ENCODE results near the gene RBM47. TPM values are rescaled to one million over a fixed set of nuclear protein-coding genes. Genes with fewer than 3 reads are reported as not detected.

RBM47 gene
- total and polyA plus RNA-seq, 2 experiments from 2014 or later = 35.6 to 139 TPM

DNA sequence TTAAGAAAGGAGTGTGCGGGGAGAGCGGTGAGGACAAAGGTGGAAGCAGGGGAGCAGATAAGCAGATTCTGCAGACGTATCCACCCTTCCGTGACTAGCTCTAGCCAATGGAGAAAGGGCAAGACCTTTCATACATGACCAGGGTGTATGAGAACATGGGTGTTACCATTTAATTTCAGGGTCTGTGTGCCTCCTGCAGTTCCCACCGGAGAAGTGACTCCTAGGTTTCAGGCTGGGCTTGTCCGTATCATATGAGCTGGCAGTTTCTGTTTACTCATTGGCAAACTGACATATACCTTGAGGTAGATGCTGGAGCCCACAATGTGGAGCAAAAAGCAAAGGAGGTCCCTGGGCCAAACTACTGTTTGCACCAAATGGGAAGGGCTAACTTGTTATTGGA, 6.8 kb downstream of the RBM47 start (continued):
- TF ChIP-seq, protein P1, sequence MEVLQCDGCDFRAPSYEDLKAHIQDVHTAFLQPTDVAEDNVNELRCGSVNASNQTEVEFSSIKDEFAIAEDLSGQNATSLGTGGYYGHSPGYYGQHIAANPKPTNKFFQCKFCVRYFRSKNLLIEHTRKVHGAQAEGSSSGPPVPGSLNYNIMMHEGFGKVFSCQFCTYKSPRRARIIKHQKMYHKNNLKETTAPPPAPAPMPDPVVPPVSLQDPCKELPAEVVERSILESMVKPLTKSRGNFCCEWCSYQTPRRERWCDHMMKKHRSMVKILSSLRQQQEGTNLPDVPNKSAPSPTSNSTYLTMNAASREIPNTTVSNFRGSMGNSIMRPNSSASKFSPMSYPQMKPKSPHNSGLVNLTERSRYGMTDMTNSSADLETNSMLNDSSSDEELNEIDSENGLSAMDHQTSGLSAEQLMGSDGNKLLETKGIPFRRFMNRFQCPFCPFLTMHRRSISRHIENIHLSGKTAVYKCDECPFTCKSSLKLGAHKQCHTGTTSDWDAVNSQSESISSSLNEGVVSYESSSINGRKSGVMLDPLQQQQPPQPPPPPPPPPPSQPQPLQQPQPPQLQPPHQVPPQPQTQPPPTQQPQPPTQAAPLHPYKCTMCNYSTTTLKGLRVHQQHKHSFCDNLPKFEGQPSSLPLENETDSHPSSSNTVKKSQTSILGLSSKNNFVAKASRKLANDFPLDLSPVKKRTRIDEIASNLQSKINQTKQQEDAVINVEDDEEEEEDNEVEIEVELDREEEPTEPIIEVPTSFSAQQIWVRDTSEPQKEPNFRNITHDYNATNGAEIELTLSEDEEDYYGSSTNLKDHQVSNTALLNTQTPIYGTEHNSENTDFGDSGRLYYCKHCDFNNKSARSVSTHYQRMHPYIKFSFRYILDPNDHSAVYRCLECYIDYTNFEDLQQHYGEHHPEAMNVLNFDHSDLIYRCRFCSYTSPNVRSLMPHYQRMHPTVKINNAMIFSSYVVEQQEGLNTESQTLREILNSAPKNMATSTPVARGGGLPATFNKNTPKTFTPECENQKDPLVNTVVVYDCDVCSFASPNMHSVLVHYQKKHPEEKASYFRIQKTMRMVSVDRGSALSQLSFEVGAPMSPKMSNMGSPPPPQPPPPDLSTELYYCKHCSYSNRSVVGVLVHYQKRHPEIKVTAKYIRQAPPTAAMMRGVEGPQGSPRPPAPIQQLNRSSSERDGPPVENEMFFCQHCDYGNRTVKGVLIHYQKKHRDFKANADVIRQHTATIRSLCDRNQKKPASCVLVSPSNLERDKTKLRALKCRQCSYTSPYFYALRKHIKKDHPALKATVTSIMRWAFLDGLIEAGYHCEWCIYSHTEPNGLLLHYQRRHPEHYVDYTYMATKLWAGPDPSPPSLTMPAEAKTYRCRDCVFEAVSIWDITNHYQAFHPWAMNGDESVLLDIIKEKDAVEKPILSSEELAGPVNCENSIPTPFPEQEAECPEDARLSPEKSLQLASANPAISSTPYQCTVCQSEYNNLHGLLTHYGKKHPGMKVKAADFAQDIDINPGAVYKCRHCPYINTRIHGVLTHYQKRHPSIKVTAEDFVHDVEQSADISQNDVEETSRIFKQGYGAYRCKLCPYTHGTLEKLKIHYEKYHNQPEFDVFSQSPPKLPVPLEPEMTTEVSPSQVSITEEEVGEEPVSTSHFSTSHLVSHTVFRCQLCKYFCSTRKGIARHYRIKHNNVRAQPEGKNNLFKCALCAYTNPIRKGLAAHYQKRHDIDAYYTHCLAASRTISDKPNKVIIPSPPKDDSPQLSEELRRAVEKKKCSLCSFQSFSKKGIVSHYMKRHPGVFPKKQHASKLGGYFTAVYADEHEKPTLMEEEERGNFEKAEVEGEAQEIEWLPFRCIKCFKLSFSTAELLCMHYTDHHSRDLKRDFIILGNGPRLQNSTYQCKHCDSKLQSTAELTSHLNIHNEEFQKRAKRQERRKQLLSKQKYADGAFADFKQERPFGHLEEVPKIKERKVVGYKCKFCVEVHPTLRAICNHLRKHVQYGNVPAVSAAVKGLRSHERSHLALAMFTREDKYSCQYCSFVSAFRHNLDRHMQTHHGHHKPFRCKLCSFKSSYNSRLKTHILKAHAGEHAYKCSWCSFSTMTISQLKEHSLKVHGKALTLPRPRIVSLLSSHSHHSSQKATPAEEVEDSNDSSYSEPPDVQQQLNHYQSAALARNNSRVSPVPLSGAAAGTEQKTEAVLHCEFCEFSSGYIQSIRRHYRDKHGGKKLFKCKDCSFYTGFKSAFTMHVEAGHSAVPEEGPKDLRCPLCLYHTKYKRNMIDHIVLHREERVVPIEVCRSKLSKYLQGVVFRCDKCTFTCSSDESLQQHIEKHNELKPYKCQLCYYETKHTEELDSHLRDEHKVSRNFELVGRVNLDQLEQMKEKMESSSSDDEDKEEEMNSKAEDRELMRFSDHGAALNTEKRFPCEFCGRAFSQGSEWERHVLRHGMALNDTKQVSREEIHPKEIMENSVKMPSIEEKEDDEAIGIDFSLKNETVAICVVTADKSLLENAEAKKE (CRISPR knock-in tag; IDR thresholded peaks at IDR 0.05) = no peak
- no peak for TF ChIP-seq POLR2AphosphoS5 (IDR thresholded peaks at IDR 0.05; ENCODE audit: low read depth)
- TF ChIP-seq ZNF331 (CRISPR knock-in tag; IDR thresholded peaks at IDR 0.05; ENCODE audit: low read depth) = no peak
- no peak for TF ChIP-seq REST (IDR thresholded peaks at IDR 0.05; ENCODE audit: unreplicated experiment)
- no peak for TF ChIP-seq EZH2 (IDR thresholded peaks at IDR 0.05; ENCODE audit: low read depth, unreplicated experiment)
- no peak for TF ChIP-seq STAT1 (IDR thresholded peaks at IDR 0.05; ENCODE audit: unreplicated experiment)

Measured in GM23338 (cell line).